WTC11 (cell line): ENCODE measurements around the gene CLIP1.

Experiments
- CBFB ChIP-seq: sonication (generic); formaldehyde crosslinking; IDR thresholded peaks from 2 replicates; pipeline ENCODE4 v1.8.1; 2022; ENCODE audit warnings: mild to moderate bottlenecking, low read depth, missing genetic modification reagents
- CTCF ChIP-seq: fragments of 200-600 bp; IDR thresholded peaks from 2 replicates; pipeline ENCODE4 v1.8.0; 2022; ENCODE audit warnings: antibody characterized with exemption
- IRF1 ChIP-seq: sonication (generic); formaldehyde crosslinking; IDR thresholded peaks from 2 replicates; pipeline ENCODE4 v1.8.0; 2023; ENCODE audit warnings: missing genetic modification reagents
- KAT7 ChIP-seq: sonication (generic); formaldehyde crosslinking; IDR thresholded peaks from 2 replicates; pipeline ENCODE4 v1.8.1; 2023; ENCODE audit warnings: missing genetic modification reagents, mild to moderate bottlenecking, borderline replicate concordance
- MAX ChIP-seq: sonication (generic); formaldehyde crosslinking; IDR thresholded peaks from 2 replicates; pipeline ENCODE4 v1.8.0; 2022; ENCODE audit warnings: mild to moderate bottlenecking, missing genetic modification reagents
- NR3C1 ChIP-seq: sonication (generic); formaldehyde crosslinking; conservative IDR thresholded peaks from 2 replicates; pipeline ENCODE4 v1.8.1; 2023; ENCODE audit warnings: low read depth, mild to moderate bottlenecking, missing genetic modification reagents
- USF1 ChIP-seq: sonication (generic); formaldehyde crosslinking; IDR thresholded peaks from 2 replicates; pipeline ENCODE4 v1.8.0; 2022; ENCODE audit warnings: mild to moderate bottlenecking, missing genetic modification reagents
- USF2 ChIP-seq: sonication (generic); formaldehyde crosslinking; IDR thresholded peaks from 2 replicates; pipeline ENCODE4 v1.8.1; 2023; ENCODE audit warnings: mild to moderate bottlenecking, missing genetic modification reagents, moderate library complexity
- ZNF232 ChIP-seq: sonication (generic); formaldehyde crosslinking; IDR thresholded peaks from 2 replicates; pipeline ENCODE4 v1.8.0; 2022; ENCODE audit warnings: mild to moderate bottlenecking, missing genetic modification reagents

GRCh38 chr12:122435186-122435585 is 12.7 kb upstream of the CLIP1 start:
- TF ChIP-seq ZNF232 (CRISPR knock-in tag) (no peak), CTCF (no peak), MAX (CRISPR knock-in tag) (no peak), USF1 (CRISPR knock-in tag) (no peak), USF2 (no peak), CBFB (CRISPR knock-in tag) (no peak), IRF1 (CRISPR knock-in tag) (no peak), NR3C1 (CRISPR knock-in tag) (no peak), KAT7 (no peak)
